KBM-7 (cell line): ENCODE data around the gene CXCL14.
A peak's percentile ranks its signal among the peaks of the same experiment; 100 is the strongest.

Experiments
- DNase-seq: peaks from one replicate; pipeline ENCODE4 v3.0.0-alpha.2; 2015
- in situ Hi-C: fragments of 300-500 bp; cut with MboI; formaldehyde crosslinking; loops from 2 replicates; pipeline ENCODE4 v1.14.3; 2020; ENCODE audit warnings: low sequenced_read_pairs, low pct_unique_long_range_greater_than_20kb, mixed read lengths

The CXCL14 gene

DNA sequence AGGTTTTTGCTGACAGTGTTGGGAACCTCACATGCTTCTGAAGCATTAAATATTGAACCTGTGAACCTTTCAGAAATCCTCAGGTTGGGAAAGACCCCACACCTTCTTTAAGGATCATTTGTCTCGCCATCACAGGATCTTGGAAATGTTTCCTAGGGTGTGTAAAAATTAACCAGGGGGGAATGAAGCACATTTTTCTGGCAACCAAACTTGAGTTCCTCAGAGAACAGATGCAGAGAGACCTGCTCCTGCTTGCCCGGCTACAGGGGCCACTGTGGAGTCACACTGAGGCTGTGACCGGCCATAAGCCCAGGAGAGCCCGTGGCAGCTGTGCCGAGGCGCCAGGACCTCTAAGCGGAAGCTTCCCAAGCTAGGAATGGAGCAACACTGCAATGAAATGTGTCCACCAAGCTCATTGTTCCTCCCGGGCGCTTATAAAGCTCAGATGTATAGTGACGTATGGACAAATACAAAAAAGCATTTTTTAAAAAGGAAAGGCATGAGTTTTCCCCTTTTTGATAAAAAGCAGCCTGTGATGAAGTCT, 7.7 kb downstream of the CXCL14 start:
- in situ Hi-C loops: no loop called here

GRCh38 chr5:135570453-135570764, 8.4 kb downstream of the CXCL14 start:
- in situ Hi-C loops: no loop called here
- DNase-seq: no peak

More for the DNA sequence above, 7.7 kb downstream of the CXCL14 start:
- DNase-seq: no peak

DNA sequence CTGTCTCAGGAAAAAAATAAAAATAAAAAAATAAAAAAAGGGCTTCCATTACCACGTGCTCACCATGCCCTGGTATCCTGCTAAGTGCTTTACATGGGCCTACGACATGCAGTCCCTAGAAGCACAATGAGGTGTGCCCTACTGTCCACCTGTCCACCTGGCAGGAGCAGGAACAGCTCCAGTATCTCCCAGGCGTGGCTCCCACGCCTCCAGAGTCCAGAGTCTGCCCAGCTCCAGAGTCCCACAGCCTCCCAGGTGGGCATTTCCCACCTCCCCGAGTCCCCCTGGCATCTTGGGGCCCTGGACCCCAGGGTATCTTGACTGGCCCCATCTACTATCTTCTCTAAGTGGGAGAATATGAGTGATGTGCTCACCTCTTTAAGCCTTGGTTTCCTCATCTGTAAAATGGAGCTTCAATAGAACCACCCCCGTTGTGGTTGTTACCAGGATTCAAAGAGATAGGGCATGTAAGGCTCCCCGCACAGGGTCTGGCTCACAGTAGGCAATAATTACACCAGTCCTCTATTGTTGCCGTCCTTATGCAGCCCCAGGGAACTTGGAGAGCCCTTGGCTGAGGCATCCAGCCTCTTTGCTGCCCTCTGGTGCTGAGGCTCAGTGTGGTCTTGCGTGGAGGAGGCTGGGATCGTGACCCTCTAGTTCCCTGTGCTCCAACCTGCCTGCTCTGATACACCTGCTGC, 8.9 kb downstream of the CXCL14 start:
- DNase-seq: peak; percentile 72
- in situ Hi-C loops: loop anchor here (10.0 kb wide), 1 partner anchor 265 kb away; the partner anchor contains the start of gene SLC25A48

DNA sequence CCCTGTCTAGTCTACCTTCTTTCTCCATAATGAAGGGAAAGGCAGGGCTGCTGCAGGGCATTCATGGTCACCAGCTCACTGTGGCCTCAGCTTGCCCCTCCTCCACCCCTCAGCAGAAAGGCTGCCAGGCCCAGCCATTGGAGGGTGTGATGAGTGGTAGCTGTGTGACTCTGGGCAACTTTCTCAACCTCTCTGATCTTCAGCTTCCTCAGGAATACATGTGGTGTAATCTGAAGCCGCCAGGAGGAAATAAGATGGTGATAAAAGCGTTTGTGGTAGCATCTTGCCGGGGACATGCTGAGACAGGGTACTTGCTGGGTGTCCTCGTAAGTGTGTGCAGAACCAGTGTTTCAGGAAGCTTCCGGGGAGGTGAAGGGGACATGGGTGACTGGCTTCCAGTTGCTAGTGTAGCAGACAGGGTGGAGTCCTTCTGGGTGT, 9.8 kb downstream of the CXCL14 start:
- in situ Hi-C loops: loop anchor here (10.0 kb wide), 1 partner anchor 266 kb away; the partner anchor contains the start of gene SLC25A48
- DNase-seq: peak; percentile 28

DNA sequence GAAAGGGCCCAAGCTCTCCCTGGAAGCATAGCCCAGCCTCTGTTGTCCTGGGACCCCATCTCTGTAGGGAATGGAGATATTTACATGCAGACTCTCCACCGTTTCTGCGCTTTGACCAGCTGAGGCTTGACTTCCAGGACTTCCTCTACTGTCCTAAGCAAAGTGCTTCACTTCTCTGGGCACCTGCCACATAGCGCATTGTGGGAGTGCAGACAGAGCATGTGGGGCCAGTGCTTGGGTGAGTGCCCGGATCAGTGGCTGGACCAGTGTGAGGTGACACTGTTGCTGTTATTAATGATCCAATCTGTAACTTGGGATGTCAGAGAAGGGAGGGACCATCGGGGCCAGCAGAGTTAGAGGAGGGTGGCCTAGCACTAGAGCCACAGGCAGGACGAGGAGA, 10.5 kb downstream of the CXCL14 start:
- no peak for DNase-seq
- in situ Hi-C loops: loop anchor here (10.0 kb wide), 1 partner anchor 267 kb away; the partner anchor contains the start of gene SLC25A48

DNA sequence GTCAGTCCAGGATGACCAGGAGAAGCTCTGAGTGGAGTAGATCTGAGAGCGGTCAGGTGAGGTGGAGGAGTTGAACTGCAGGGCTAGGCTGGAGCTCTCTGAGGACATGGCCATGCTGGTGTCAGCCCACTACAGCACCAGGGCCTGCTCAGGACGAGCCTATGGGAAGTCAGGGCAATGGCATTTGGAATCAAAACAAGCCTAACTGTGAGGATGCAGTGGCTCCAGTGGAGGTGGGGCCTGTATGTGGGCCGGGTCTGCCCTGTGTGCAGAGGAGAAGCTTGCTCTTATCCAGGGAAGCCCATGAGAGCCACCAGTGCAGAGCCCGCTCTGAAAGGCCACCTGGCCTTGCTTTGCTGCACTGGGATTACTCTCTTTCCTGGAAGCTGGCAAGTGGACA, 11.1 kb downstream of the CXCL14 start:
- in situ Hi-C loops: loop anchor here (10.0 kb wide), 1 partner anchor 267 kb away; the partner anchor contains the start of gene SLC25A48

DNA sequence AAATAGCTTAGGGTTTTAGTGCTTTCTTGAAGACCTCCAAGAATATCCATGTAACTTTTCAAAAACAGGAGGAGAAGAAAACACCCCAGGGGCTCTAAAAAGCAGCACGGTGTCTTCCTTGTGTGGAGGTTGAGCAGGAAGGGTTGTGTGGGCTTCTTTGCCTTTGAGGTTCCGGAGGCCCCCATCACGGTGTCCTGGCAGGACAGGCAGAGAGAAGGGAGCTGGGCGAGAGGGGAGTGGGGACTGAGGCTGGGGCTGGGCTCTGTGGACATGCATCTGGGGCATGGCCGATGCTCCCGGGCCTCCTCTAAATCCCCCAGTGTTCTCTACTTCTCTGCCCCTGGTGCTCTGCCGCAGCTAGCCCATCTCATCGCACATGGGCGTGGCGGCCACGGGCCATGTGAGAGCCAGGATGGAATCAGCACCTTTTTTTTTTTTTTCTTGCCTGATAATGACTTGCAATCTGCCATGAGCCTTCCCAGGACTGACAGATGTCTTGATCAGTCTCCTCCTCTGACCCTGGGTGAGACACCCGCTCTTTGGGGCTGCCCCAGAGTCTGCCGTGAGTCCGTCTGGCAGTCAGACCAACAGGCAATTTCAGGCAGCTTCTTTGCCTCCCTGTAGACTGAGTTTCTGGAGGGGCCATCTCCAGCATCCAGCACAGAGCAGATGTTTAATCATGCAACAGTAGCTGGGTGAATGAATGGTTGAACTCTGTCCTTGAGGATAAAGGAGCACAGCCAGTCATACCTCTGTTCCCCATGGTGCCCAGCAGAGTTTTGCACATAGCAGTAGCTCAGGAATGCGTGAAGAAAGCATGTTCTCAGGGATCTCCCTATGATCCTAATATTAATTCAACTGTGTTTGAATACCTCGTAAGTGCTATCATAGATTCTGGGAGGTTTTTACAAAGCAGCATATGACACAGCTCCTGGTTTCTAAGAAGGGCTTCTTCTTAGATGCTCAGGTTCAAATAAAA, 12.1 kb downstream of the CXCL14 start:
- in situ Hi-C loops: loop anchor here (10.0 kb wide), 1 partner anchor 268 kb away; the partner anchor contains the start of gene SLC25A48

More for the DNA sequence above, 11.1 kb downstream of the CXCL14 start:
- DNase-seq: no peak

DNA sequence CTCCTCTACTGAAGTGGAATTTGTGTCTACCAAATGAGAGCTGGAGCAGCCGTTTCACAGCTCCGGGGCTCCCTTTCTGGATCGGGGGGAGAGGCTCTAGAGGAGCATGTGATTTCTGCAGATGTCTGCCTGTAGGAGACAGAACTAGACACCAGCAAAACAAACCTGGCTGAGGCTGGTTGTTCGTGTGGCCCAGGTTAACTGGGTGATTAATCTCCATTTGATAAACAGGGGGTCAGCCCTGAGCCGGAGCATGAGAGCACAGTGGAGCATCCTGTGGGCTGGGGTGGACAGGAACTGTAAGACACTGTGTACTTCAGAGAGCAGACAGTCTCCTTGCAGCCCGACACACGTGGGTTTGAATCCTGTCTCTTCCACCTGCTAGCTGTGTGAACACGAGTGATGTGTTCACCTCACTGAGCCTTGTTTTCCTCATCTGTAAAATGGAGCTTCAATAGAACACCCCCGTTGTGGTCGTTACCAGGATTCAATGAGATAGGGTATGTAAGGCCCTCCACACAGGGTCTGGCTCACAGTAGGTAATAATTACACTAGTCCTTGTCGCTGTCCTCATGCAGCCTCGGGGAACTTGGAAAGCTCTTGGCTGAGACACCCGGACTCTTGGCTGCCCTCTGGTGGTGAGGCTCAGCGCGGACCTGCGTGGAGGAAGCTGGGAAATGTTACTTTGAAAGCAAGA, 12.9 kb downstream of the CXCL14 start:
- in situ Hi-C loops: loop anchor here (10.0 kb wide), 1 partner anchor 269 kb away; the partner anchor contains the start of gene SLC25A48
- DNase-seq: peak; percentile 79

More for the DNA sequence above, 12.1 kb downstream of the CXCL14 start:
- DNase-seq: no peak

DNA sequence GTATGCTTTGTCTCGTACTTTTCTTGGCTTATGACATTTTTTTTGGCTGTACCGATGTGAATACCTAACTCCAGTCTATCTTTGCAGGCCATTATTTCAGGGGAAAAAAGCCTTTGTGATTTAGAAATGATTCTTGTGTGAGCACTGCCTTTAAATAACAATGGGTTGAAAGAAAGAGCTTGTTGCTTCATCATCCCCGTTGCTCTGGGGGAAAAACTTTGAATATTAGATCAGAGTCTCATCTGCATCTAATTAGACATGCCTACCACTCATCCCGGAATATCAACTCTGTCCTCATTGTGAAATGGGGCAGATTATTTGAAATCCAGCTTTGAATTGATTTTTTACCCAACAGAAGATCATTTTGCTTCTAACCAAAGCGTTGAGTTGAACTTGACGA, 13.5 kb downstream of the CXCL14 start:
- in situ Hi-C loops: loop anchor here (10.0 kb wide), 1 partner anchor 270 kb away; the partner anchor contains the start of gene SLC25A48
- DNase-seq: no peak

GRCh38 chr5:135564331-135564730, 14.5 kb downstream of the CXCL14 start:
- in situ Hi-C loops: loop anchor here (10.0 kb wide), 1 partner anchor 270 kb away; the partner anchor contains the start of gene SLC25A48
- DNase-seq: no peak

- in situ Hi-C loops: loop anchor here (10.0 kb wide), 1 partner anchor 274 kb away; the partner anchor contains the start of gene SLC25A48
- DNase-seq: no peak
Measured at GRCh38 chr5:135561266-135561665, 17.5 kb downstream of the CXCL14 start.

- in situ Hi-C loops: loop anchor here (10.0 kb wide), 1 partner anchor 274 kb away; the partner anchor contains the start of gene SLC25A48
- DNase-seq: peak; percentile 98
Measured at GRCh38 chr5:135560858-135561257, 17.9 kb downstream of the CXCL14 start.

GRCh38 chr5:135559354-135559753, 19.4 kb downstream of the CXCL14 start:
- DNase-seq: peak; percentile 16
- in situ Hi-C loops: loop anchor here (10.0 kb wide), 1 partner anchor 95 kb away; no protein-coding TSS in a partner anchor

GRCh38 chr5:135557076-135557838, 21.5 kb downstream of the CXCL14 start:
- no peak for DNase-seq
- in situ Hi-C loops: loop anchor here (10.0 kb wide), 1 partner anchor 92 kb away; no protein-coding TSS in a partner anchor

DNA sequence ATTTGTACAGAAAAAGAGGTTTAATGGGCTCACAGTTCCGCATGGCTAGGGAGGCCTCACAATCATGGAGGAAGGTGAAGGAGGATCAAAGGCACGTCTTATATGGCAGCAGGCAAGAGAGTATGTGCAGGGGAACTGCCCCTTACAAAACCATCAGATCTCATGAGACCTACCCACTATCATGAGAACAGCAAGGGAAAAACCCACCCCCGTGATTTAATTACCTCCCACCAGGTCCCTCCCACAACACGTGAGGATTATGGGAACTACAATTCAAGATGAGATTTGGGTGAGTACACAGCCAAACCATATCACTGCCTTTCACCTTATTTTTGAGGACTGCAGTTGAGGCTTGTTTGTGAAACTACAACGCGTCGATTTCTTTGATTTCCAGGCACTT, 22.2 kb downstream of the CXCL14 start:
- DNase-seq: no peak
- in situ Hi-C loops: loop anchor here (10.0 kb wide), 1 partner anchor 92 kb away; no protein-coding TSS in a partner anchor

- no peak for DNase-seq
- in situ Hi-C loops: loop anchor here (10.0 kb wide), 1 partner anchor 91 kb away; no protein-coding TSS in a partner anchor
Measured at GRCh38 chr5:135555530-135555929, 23.3 kb downstream of the CXCL14 start.

GRCh38 chr5:135553688-135554462, 24.9 kb downstream of the CXCL14 start:
- peak; percentile 40 for DNase-seq

More at GRCh38 chr5:135553688-135554462, 24.9 kb downstream of the CXCL14 start:
- in situ Hi-C loops: loop anchor here (10.0 kb wide), 1 partner anchor 89 kb away; no protein-coding TSS in a partner anchor
